ENCODE measurements around the gene TTYH1. TPM values are rescaled to one million over a fixed set of nuclear protein-coding genes. Genes with fewer than 3 reads are reported as not detected.

Gene TTYH1
- total and polyA plus RNA-seq, 2 of the 4 experiments (the other 2 are of a cell fraction), result not detected

DNA sequence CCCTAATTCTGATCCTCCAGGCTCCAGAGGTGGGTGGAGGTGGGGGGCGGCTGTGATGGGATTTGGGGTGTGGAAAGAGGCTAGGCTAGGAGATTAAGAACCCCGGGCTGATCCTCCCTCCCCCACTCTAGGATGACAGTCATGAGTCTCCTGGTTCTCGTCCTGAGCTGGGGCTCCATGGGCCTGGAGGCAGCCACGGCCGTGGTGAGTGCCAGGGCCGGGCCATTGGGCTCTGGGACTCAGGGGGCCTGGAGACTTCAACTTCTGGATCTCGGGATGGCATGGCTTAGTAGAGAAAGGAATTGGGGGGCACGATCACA lies 13.9 kb downstream of the TTYH1 start (continued):
- no peak for TF ChIP-seq MXI1 (IDR thresholded peaks at IDR 0.05; ENCODE audit: borderline replicate concordance, low read depth, low read length)
- no peak for TF ChIP-seq CHD1 (IDR thresholded peaks at IDR 0.05; ENCODE audit: low read depth, low read length)
- no peak for TF ChIP-seq CEBPB (IDR thresholded peaks at IDR 0.05; ENCODE audit: low read depth, low read length)

DNA sequence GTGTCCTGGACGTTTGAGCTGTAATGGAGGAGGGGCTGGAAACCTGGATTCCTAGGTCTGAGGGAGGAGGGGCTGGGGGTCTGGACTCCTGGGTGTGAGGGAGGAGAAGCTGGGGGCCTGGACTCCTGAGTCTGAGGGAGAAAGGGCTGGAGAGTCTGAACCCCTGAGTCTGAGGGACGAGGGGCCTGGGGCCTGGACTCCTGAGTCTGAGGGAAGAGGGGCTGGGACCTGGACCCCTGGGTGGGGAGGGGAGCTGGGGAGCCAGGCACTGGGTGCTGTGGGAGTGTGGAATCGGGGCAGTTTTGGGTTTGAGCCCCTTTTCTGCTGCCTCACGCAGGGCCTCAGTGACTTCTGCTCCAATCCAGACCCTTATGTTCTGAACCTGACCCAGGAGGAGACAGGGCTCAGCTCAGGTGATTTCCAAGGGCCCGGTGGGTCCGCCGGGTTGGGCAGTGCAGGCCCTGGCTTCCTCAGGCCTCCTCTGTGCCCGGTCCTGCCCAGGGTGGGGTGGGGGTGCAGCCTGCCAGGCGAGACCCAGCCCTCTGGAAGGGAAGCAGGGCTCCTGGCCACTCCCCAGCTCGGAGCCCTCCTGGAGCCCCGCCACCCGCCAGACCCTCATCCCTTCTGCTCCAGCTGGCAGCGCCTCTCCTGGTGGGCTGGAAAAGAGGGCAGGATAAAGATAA lies 14.4 kb downstream of the TTYH1 start:
- no peak overlapping the region for H2BK5ac ChIP-seq (ENCODE audit: low read depth, low read length, poor library complexity, severe bottlenecking)
- no peak overlapping the region for H3K18ac ChIP-seq (ENCODE audit: low read depth, low read length)
- no peak overlapping the region for H3K27ac ChIP-seq (ENCODE audit: insufficient read depth, low read length)
- no peak overlapping the region for H4K5ac ChIP-seq (ENCODE audit: low read depth, low read length)
- H3K56ac ChIP-seq (ENCODE audit: extremely low read depth, insufficient read depth, low read length), result no peak overlapping the region
- no peak overlapping the region for H2AFZ ChIP-seq (replicated peaks; ENCODE audit: low read length, poor library complexity)
- H3K4ac ChIP-seq (ENCODE audit: low read depth, low read length), result no peak overlapping the region
- no peaks in the 10 kb centered on the region for H3K9me1 ChIP-seq (ENCODE audit: insufficient read depth, low read length)
- H2AK5ac ChIP-seq (ENCODE audit: low read depth, low read length), result no peak overlapping the region
- WGBS, 2 experiments (ENCODE audit: extremely low coverage in 2 of 2, insufficient read length in 1 of 2), result 17% methylated on average over 1 of the region's 13 CpGs; no CpG with 5 or more reads in 1 of the 2 experiments
- H3K23ac ChIP-seq (ENCODE audit: low read depth, low read length), result no peak overlapping the region
- POLR2A ChIA-PET (ENCODE audit: unreplicated experiment), result no interaction called here
- H4K8ac ChIP-seq (ENCODE audit: low read depth in 2 of 2, low read length in 2 of 2), result no peak overlapping the region
- H4K20me1 ChIP-seq (ENCODE audit: insufficient read depth, low read length), result no peaks in the 10 kb centered on the region; the same call in 1 of the 2 replicates
- H2BK120ac ChIP-seq (ENCODE audit: low read depth, low read length), result no peak overlapping the region
- no peak overlapping the region for H4K91ac ChIP-seq (ENCODE audit: insufficient read depth, low read depth, low read length)
- peaks cover 2% of the 10 kb centered on the region; the same call in 1 of the 2 replicates for H3K36me3 ChIP-seq (ENCODE audit: control insufficient read depth, insufficient read depth, low read length)
- H3K27me3 ChIP-seq (ENCODE audit: control insufficient read depth, insufficient read depth, low read length), result peaks cover 11% of the 10 kb centered on the region; the same call in 1 of the 2 replicates
- no peak overlapping the region for H2BK15ac ChIP-seq (ENCODE audit: low read depth, low read length)
- no TSS peak for BruUV-seq (replicated peaks)
- H2BK20ac ChIP-seq (ENCODE audit: low read depth, low read length), result no peak overlapping the region
- dilution Hi-C loops (cut with HindIII; ENCODE audit: low sequenced_read_pairs, unreplicated experiment), result no loop called here
- H3K79me1 ChIP-seq (ENCODE audit: low read depth in 1 of 2, low read length in 2 of 2), result no peaks in the 10 kb centered on the region
- H2AK9ac ChIP-seq (replicated peaks; ENCODE audit: low read depth, low read length, poor library complexity), result peak overlapping the region; percentile 55
- H3K4me2 ChIP-seq (ENCODE audit: low read depth, low read length), result no peak overlapping the region
- no peak for ATAC-seq (ENCODE audit: low read depth)
- DNase-seq, result no peak
- H3K4me1 ChIP-seq (ENCODE audit: control insufficient read depth, insufficient read depth, low read length), result 0 out of 2 replicates have a peak, but pooled peaks cover 2% of the 10 kb centered on the region
- H3K9ac ChIP-seq (ENCODE audit: low read depth, low read length), result no peak overlapping the region
- H3K9me3 ChIP-seq (ENCODE audit: control insufficient read depth, insufficient read depth, low read length), result no peaks in the 10 kb centered on the region
- CTCF ChIA-PET, result no interaction called here
- H3K4me3 ChIP-seq (ENCODE audit: insufficient read depth, low read depth, low read length), result no peak overlapping the region
- intact Hi-C loops (cut with micrococcal nuclease), result no loop called here
- no peak overlapping the region for H3K14ac ChIP-seq (replicated peaks; ENCODE audit: low read depth, low read length)
- in situ Hi-C loops (cut with MboI; ENCODE audit: low sequenced_read_pairs), result no loop called here
- TF ChIP-seq MAFK (IDR thresholded peaks at IDR 0.05; ENCODE audit: low read depth, low read length) (no peak), MXI1 (IDR thresholded peaks at IDR 0.05; ENCODE audit: borderline replicate concordance, low read depth, low read length) (no peak), MAZ (IDR thresholded peaks at IDR 0.05; ENCODE audit: borderline replicate concordance, low read depth, low read length) (no peak), CHD1 (IDR thresholded peaks at IDR 0.05; ENCODE audit: low read depth, low read length) (no peak), CEBPB (IDR thresholded peaks at IDR 0.05; ENCODE audit: low read depth, low read length) (no peak), RAD21 (IDR thresholded peaks at IDR 0.05; ENCODE audit: low read length) (no peak), RCOR1 (IDR thresholded peaks at IDR 0.05; ENCODE audit: insufficient replicate concordance, low read length) (no peak), RFX5 (IDR thresholded peaks at IDR 0.05; ENCODE audit: low read depth, low read length) (no peak), NFE2L2 (IDR thresholded peaks at IDR 0.05; ENCODE audit: low read depth, low read length) (no peak), BHLHE40 (IDR thresholded peaks at IDR 0.05; ENCODE audit: low read depth, low read length) (no peak), SMC3 (IDR thresholded peaks at IDR 0.05; ENCODE audit: low read depth, low read length) (no peak), FOS (IDR thresholded peaks at IDR 0.05; ENCODE audit: low read depth, low read length) (no peak), CTCF (conservative IDR thresholded peaks at IDR 0.05; ENCODE audit: low read depth, low read length) (no peak), POLR2A (IDR thresholded peaks at IDR 0.05; ENCODE audit: low read depth, low read length) (no peak)
- TF ChIP-seq, protein P1, sequence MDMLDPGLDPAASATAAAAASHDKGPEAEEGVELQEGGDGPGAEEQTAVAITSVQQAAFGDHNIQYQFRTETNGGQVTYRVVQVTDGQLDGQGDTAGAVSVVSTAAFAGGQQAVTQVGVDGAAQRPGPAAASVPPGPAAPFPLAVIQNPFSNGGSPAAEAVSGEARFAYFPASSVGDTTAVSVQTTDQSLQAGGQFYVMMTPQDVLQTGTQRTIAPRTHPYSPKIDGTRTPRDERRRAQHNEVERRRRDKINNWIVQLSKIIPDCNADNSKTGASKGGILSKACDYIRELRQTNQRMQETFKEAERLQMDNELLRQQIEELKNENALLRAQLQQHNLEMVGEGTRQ (IDR thresholded peaks at IDR 0.05; ENCODE audit: low read depth, low read length), result no peak

Measured in IMR-90 (cell line).